GM23338 (cell line): ENCODE results near the gene PSMB5. TPM values are rescaled to one million over a fixed set of nuclear protein-coding genes. Genes with fewer than 3 reads are reported as not detected.
A peak's percentile ranks its signal among the peaks of the same experiment; 100 is the strongest.

ENCODE experiments used
- ATAC-seq: fragments of 200-7000 bp; cut with Tn5 transposase; 3 replicates; pipeline ENCODE4 v1.9.1; 2020
- DNase-seq: peaks from one replicate; pipeline ENCODE4 v3.0.0-alpha.2; 2015; ENCODE audit warnings: low spot score
- H2AFZ ChIP-seq: fragments of 200-600 bp; sonication (generic); 2 replicates; pipeline ENCODE4 v1.8.0; 2016; ENCODE audit warnings: antibody characterized with exemption, mild to moderate bottlenecking, moderate library complexity
- H3F3A ChIP-seq: fragments of 200-600 bp; sonication (generic); replicated peaks from 2 replicates; pipeline ENCODE4 v1.8.0; 2017; ENCODE audit warnings: antibody characterized with exemption, mixed run types, low read depth
- H3K27ac ChIP-seq: fragments of 200-600 bp; sonication (generic); 2 replicates; pipeline ENCODE4 v1.6.1; 2016; ENCODE audit warnings: low read depth
- H3K27me3 ChIP-seq: fragments of 200-600 bp; sonication (generic); 2 replicates; pipeline ENCODE4 v1.8.0; 2016; ENCODE audit warnings: mild to moderate bottlenecking, mixed run types, moderate library complexity; ENCODE audit not compliant: insufficient read depth
- H3K36me3 ChIP-seq: fragments of 200-600 bp; sonication (generic); 2 replicates; pipeline ENCODE4 v1.8.0; 2016; ENCODE audit warnings: mild to moderate bottlenecking; ENCODE audit not compliant: insufficient read depth
- H3K4me1 ChIP-seq: fragments of 200-600 bp; sonication (generic); 2 replicates; pipeline ENCODE4 v1.8.0; 2016; ENCODE audit warnings: mild to moderate bottlenecking, moderate library complexity; ENCODE audit not compliant: insufficient read depth
- H3K4me2 ChIP-seq: fragments of 200-600 bp; sonication (generic); 2 replicates; pipeline ENCODE4 v1.7.1; 2017; ENCODE audit warnings: mixed run types
- H3K4me3 ChIP-seq: fragments of 200-600 bp; sonication (generic); 2 replicates; pipeline ENCODE4 v1.6.1; 2016; ENCODE audit warnings: mixed run types
- H3K79me2 ChIP-seq: fragments of 200-600 bp; sonication (generic); replicated peaks from 2 replicates; pipeline ENCODE4 v1.8.0; 2017; ENCODE audit warnings: mild to moderate bottlenecking; ENCODE audit not compliant: insufficient read depth
- H3K9me2 ChIP-seq: fragments of 200-600 bp; sonication (generic); 2 replicates; pipeline ENCODE4 v1.8.0; 2017; ENCODE audit not compliant: insufficient read depth
- H4K20me1 ChIP-seq: fragments of 200-600 bp; sonication (generic); replicated peaks from 2 replicates; pipeline ENCODE4 v1.8.0; 2017; ENCODE audit warnings: mild to moderate bottlenecking; ENCODE audit not compliant: insufficient read depth
- H3K27ac Mint-ChIP-seq: 2 replicates; pipeline ENCODE4 v1.8.0; 2020; ENCODE audit warnings: inconsistent platforms, mild to moderate bottlenecking, moderate library complexity, mixed read lengths
- H3K27me3 Mint-ChIP-seq: 3 replicates; pipeline ENCODE4 v1.8.0; 2022; ENCODE audit warnings: low read depth, mild to moderate bottlenecking, moderate library complexity, mixed read lengths, inconsistent platforms; ENCODE audit not compliant: insufficient read depth, poor library complexity
- H3K36me3 Mint-ChIP-seq: 3 replicates; pipeline ENCODE4 v1.8.0; 2021; ENCODE audit warnings: low read depth, mild to moderate bottlenecking, inconsistent platforms, moderate library complexity, mixed read lengths
- H3K4me1 Mint-ChIP-seq: 3 replicates; pipeline ENCODE4 v1.8.0; 2020; ENCODE audit warnings: mild to moderate bottlenecking, inconsistent platforms, mixed read lengths
- H3K4me3 Mint-ChIP-seq: 3 replicates; pipeline ENCODE4 v1.8.0; 2021; ENCODE audit warnings: moderate library complexity, mild to moderate bottlenecking, inconsistent platforms, mixed read lengths
- H3K9me3 Mint-ChIP-seq: 3 replicates; pipeline ENCODE4 v1.8.0; 2020; ENCODE audit warnings: moderate library complexity, mild to moderate bottlenecking, inconsistent platforms, mixed read lengths
- CREB1 ChIP-seq: fragments of 250-450 bp; sonication (Bioruptor Pico); IDR thresholded peaks from 2 replicates; pipeline ENCODE4 v1.5.0; 2020; ENCODE audit warnings: low read depth, mild to moderate bottlenecking, moderate library complexity
- EZH2 ChIP-seq: fragments of 200-600 bp; sonication (generic); IDR thresholded peaks from one replicate; pipeline ENCODE4 v1.8.0; 2017; ENCODE audit warnings: antibody characterized with exemption, mild to moderate bottlenecking, low read depth; ENCODE audit not compliant: unreplicated experiment
- EZH2phosphoT487 ChIP-seq: fragments of 200-600 bp; sonication (generic); IDR thresholded peaks from one replicate; pipeline ENCODE4 v1.8.1; 2018; ENCODE audit warnings: antibody characterized with exemption; ENCODE audit not compliant: unreplicated experiment
- JUNB ChIP-seq: IDR thresholded peaks from one replicate; pipeline ENCODE4 v1.6.1; 2016; ENCODE audit warnings: antibody characterized with exemption; ENCODE audit not compliant: unreplicated experiment
- STAT1 ChIP-seq: IDR thresholded peaks from one replicate; pipeline ENCODE4 v1.6.1; 2016; ENCODE audit warnings: antibody characterized with exemption; ENCODE audit not compliant: unreplicated experiment
- ZNF114 ChIP-seq: fragments of 250-450 bp; sonication (Bioruptor Pico); IDR thresholded peaks from 2 replicates; pipeline ENCODE4 v1.5.0; 2020; ENCODE audit warnings: mild to moderate bottlenecking, moderate library complexity
- ZNF331 ChIP-seq: fragments of 250-450 bp; sonication (Bioruptor Pico); IDR thresholded peaks from 2 replicates; pipeline ENCODE4 v1.5.0; 2020; ENCODE audit warnings: low read depth, mild to moderate bottlenecking, moderate library complexity
- polyA plus RNA-seq: library from polyadenylated mRNA; unstranded; fragments of >200 nt; fragmentation: Nextera tagmentation; extraction: Ambion mirVana; gene quantifications from 2 replicates; pipeline ENCODE4 v1.2.1, GENCODE V29; 2016
- total RNA-seq: library from RNA; depleted of rRNA; stranded (reverse); fragments of >200 nt; shearing (Covaris generic); gene quantifications from 2 replicates; pipeline ENCODE4 v1.2.3, GENCODE V29; 2014
- TF ChIP-seq, protein P1 (sequence below): fragments of 250-450 bp; sonication (Bioruptor Pico); IDR thresholded peaks from 2 replicates; pipeline ENCODE4 v1.5.0; 2020; ENCODE audit warnings: mild to moderate bottlenecking, moderate library complexity
- TF ChIP-seq, protein P2 (sequence below): IDR thresholded peaks from one replicate; pipeline ENCODE4 v1.6.1; 2018; ENCODE audit warnings: antibody characterized with exemption; ENCODE audit not compliant: unreplicated experiment
- TF ChIP-seq, protein P3 (sequence below): IDR thresholded peaks from 2 replicates; pipeline ENCODE4 v1.6.1; 2016; ENCODE audit warnings: antibody characterized with exemption
- TF ChIP-seq, protein P4 (sequence below), 2 experiments: fragments of 200-600 bp in 1 of 2; sonication (generic) in 1 of 2; conservative IDR thresholded peaks; 2 replicates each; pipeline versions ENCODE4 v1.5.1 to v1.6.1; 2016 to 2017; ENCODE audit warnings: antibody characterized with exemption in 2 of 2, low read depth in 2 of 2, mild to moderate bottlenecking in 2 of 2, moderate library complexity in 1 of 2

PSMB5 gene
- total and polyA plus RNA-seq, 2 experiments from 2014 or later = 265 to 341 TPM

GRCh38 chr14:23033801-23034497, 751 bp downstream of the PSMB5 start (continued):
- TF ChIP-seq, protein P1, sequence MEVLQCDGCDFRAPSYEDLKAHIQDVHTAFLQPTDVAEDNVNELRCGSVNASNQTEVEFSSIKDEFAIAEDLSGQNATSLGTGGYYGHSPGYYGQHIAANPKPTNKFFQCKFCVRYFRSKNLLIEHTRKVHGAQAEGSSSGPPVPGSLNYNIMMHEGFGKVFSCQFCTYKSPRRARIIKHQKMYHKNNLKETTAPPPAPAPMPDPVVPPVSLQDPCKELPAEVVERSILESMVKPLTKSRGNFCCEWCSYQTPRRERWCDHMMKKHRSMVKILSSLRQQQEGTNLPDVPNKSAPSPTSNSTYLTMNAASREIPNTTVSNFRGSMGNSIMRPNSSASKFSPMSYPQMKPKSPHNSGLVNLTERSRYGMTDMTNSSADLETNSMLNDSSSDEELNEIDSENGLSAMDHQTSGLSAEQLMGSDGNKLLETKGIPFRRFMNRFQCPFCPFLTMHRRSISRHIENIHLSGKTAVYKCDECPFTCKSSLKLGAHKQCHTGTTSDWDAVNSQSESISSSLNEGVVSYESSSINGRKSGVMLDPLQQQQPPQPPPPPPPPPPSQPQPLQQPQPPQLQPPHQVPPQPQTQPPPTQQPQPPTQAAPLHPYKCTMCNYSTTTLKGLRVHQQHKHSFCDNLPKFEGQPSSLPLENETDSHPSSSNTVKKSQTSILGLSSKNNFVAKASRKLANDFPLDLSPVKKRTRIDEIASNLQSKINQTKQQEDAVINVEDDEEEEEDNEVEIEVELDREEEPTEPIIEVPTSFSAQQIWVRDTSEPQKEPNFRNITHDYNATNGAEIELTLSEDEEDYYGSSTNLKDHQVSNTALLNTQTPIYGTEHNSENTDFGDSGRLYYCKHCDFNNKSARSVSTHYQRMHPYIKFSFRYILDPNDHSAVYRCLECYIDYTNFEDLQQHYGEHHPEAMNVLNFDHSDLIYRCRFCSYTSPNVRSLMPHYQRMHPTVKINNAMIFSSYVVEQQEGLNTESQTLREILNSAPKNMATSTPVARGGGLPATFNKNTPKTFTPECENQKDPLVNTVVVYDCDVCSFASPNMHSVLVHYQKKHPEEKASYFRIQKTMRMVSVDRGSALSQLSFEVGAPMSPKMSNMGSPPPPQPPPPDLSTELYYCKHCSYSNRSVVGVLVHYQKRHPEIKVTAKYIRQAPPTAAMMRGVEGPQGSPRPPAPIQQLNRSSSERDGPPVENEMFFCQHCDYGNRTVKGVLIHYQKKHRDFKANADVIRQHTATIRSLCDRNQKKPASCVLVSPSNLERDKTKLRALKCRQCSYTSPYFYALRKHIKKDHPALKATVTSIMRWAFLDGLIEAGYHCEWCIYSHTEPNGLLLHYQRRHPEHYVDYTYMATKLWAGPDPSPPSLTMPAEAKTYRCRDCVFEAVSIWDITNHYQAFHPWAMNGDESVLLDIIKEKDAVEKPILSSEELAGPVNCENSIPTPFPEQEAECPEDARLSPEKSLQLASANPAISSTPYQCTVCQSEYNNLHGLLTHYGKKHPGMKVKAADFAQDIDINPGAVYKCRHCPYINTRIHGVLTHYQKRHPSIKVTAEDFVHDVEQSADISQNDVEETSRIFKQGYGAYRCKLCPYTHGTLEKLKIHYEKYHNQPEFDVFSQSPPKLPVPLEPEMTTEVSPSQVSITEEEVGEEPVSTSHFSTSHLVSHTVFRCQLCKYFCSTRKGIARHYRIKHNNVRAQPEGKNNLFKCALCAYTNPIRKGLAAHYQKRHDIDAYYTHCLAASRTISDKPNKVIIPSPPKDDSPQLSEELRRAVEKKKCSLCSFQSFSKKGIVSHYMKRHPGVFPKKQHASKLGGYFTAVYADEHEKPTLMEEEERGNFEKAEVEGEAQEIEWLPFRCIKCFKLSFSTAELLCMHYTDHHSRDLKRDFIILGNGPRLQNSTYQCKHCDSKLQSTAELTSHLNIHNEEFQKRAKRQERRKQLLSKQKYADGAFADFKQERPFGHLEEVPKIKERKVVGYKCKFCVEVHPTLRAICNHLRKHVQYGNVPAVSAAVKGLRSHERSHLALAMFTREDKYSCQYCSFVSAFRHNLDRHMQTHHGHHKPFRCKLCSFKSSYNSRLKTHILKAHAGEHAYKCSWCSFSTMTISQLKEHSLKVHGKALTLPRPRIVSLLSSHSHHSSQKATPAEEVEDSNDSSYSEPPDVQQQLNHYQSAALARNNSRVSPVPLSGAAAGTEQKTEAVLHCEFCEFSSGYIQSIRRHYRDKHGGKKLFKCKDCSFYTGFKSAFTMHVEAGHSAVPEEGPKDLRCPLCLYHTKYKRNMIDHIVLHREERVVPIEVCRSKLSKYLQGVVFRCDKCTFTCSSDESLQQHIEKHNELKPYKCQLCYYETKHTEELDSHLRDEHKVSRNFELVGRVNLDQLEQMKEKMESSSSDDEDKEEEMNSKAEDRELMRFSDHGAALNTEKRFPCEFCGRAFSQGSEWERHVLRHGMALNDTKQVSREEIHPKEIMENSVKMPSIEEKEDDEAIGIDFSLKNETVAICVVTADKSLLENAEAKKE = no peak
- TF ChIP-seq STAT1 (no peak), CREB1 (CRISPR knock-in tag) (no peak), ZNF331 (CRISPR knock-in tag) (no peak)

DNA sequence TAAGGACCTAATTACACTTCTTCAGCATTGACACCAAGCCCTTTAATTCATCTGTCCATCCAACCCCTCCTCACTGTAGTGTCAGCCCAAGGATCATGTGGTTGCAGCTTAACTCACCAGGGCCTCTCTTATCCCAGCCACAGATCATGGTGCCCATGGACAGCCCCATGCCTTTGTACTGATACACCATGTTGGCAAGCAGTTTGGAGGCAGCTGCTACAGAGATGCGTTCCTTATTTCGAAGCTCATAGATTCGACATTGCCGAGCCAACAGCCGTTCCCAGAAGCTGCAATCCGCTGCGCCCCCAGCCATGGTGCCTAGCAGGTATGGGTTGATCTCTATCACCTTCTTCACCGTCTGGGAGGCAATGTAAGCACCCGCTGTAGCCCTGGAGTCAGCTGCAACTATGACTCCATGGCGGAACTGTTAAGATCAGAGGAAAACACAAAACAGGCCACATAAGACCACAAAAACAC, 1.4 kb downstream of the PSMB5 start:
- H4K20me1 ChIP-seq = no peaks in the 10 kb centered on the region
- H3K9me2 ChIP-seq = 0 out of 2 replicates have a peak, but pooled peaks cover 4% of the 10 kb centered on the region
- H3K27ac ChIP-seq = 0 out of 2 replicates have a peak overlapping the region, but pooled peaks have one; percentile 86
- no peak for DNase-seq
- H3K4me3 ChIP-seq = peak overlapping the region; percentile 75
- H2AFZ ChIP-seq = no peak overlapping the region
- TF ChIP-seq ZNF331 (CRISPR knock-in tag) = no peak
- TF ChIP-seq EZH2phosphoT487 = no peak
- no peak for TF ChIP-seq CREB1 (CRISPR knock-in tag)
- TF ChIP-seq, protein P2, sequence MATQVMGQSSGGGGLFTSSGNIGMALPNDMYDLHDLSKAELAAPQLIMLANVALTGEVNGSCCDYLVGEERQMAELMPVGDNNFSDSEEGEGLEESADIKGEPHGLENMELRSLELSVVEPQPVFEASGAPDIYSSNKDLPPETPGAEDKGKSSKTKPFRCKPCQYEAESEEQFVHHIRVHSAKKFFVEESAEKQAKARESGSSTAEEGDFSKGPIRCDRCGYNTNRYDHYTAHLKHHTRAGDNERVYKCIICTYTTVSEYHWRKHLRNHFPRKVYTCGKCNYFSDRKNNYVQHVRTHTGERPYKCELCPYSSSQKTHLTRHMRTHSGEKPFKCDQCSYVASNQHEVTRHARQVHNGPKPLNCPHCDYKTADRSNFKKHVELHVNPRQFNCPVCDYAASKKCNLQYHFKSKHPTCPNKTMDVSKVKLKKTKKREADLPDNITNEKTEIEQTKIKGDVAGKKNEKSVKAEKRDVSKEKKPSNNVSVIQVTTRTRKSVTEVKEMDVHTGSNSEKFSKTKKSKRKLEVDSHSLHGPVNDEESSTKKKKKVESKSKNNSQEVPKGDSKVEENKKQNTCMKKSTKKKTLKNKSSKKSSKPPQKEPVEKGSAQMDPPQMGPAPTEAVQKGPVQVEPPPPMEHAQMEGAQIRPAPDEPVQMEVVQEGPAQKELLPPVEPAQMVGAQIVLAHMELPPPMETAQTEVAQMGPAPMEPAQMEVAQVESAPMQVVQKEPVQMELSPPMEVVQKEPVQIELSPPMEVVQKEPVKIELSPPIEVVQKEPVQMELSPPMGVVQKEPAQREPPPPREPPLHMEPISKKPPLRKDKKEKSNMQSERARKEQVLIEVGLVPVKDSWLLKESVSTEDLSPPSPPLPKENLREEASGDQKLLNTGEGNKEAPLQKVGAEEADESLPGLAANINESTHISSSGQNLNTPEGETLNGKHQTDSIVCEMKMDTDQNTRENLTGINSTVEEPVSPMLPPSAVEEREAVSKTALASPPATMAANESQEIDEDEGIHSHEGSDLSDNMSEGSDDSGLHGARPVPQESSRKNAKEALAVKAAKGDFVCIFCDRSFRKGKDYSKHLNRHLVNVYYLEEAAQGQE = no peak
- TF ChIP-seq, protein P3, sequence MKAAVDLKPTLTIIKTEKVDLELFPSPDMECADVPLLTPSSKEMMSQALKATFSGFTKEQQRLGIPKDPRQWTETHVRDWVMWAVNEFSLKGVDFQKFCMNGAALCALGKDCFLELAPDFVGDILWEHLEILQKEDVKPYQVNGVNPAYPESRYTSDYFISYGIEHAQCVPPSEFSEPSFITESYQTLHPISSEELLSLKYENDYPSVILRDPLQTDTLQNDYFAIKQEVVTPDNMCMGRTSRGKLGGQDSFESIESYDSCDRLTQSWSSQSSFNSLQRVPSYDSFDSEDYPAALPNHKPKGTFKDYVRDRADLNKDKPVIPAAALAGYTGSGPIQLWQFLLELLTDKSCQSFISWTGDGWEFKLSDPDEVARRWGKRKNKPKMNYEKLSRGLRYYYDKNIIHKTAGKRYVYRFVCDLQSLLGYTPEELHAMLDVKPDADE = no peak
- no peak for TF ChIP-seq JUNB
- no peak for TF ChIP-seq STAT1
- TF ChIP-seq ZNF114 (CRISPR knock-in tag) = no peak
- TF ChIP-seq EZH2 = no peak
- TF ChIP-seq, protein P4, sequence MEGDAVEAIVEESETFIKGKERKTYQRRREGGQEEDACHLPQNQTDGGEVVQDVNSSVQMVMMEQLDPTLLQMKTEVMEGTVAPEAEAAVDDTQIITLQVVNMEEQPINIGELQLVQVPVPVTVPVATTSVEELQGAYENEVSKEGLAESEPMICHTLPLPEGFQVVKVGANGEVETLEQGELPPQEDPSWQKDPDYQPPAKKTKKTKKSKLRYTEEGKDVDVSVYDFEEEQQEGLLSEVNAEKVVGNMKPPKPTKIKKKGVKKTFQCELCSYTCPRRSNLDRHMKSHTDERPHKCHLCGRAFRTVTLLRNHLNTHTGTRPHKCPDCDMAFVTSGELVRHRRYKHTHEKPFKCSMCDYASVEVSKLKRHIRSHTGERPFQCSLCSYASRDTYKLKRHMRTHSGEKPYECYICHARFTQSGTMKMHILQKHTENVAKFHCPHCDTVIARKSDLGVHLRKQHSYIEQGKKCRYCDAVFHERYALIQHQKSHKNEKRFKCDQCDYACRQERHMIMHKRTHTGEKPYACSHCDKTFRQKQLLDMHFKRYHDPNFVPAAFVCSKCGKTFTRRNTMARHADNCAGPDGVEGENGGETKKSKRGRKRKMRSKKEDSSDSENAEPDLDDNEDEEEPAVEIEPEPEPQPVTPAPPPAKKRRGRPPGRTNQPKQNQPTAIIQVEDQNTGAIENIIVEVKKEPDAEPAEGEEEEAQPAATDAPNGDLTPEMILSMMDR (conservative IDR thresholded peaks at IDR 0.05; ENCODE audit: low read depth in 2 of 2) = no peak
- no peaks in the 10 kb centered on the region for H3K27me3 ChIP-seq
- ATAC-seq = no peak
- peak overlapping the region; percentile 27 for H3K4me2 ChIP-seq
- Mint-ChIP-seq H3K4me3 (peak overlapping the region; percentile 95), H3K27me3 (no peaks in the 10 kb centered on the region), H3K27ac (peak overlapping the region; percentile 100; the same call in 1 of the 2 replicates), H3K4me1 (peaks cover 17% of the 10 kb centered on the region), H3K9me3 (no peaks in the 10 kb centered on the region), H3K36me3 (peaks cover 52% of the 10 kb centered on the region)
- peaks cover 41% of the 10 kb centered on the region for H3K36me3 ChIP-seq
- peaks cover 10% of the 10 kb centered on the region for H3K4me1 ChIP-seq
- H3F3A ChIP-seq = peaks cover 15% of the 10 kb centered on the region
- peaks cover 49% of the 10 kb centered on the region for H3K79me2 ChIP-seq
